ENCODE measurements around the gene GPR137C. TPM values are rescaled to one million over a fixed set of nuclear protein-coding genes. Genes with fewer than 3 reads are reported as not detected.

The GPR137C gene
- polyA plus RNA-seq, 1 donor (not counting 4 experiments of a cell fraction or from before 2014, with no cell fraction given), result 0.05 TPM

GRCh38 chr14:52553002-52553670, 500 bp downstream of the GPR137C start:
- no peak for TF ChIP-seq CTCF (optimal IDR thresholded peaks at IDR 0.05 in 1 of 3, IDR thresholded peaks at IDR 0.05 in 1 of 3, conservative IDR thresholded peaks at IDR 0.05 in 1 of 3; ENCODE audit: extremely low read depth in 1 of 3, insufficient read depth in 2 of 3, low read length in 3 of 3)
- no peak for TF ChIP-seq EZH2 (IDR thresholded peaks at IDR 0.05; ENCODE audit: low read length)
- no peaks in the 10 kb centered on the region for H3K9me3 ChIP-seq (ENCODE audit: control insufficient read depth, low read depth, low read length)
- peak overlapping the region; percentile 91 for H2AFZ ChIP-seq (ENCODE audit: control insufficient read depth, low read length)
- H3K79me2 ChIP-seq (ENCODE audit: control insufficient read depth, insufficient read depth, low read length), result no peaks in the 10 kb centered on the region
- H3K4me2 ChIP-seq (ENCODE audit: control insufficient read depth, extremely low read depth, insufficient read depth, low read depth, low read length), result peak overlapping the region; percentile 83
- H3K4me1 ChIP-seq (ENCODE audit: control insufficient read depth, extremely low read depth, insufficient read depth, low read length), result peaks cover 12% of the 10 kb centered on the region
- dilution Hi-C loops (cut with MboI; ENCODE audit: extremely low pct_ligation_motif_present, low sequenced_read_pairs), result no loop called here
- FAIRE-seq, result no peak
- no peaks in the 10 kb centered on the region for H3K36me3 ChIP-seq (ENCODE audit: control insufficient read depth in 2 of 2, extremely low read depth in 1 of 2, insufficient read depth in 2 of 2, low read length in 2 of 2)
- no peaks in the 10 kb centered on the region for H4K20me1 ChIP-seq (ENCODE audit: control insufficient read depth, extremely low read depth, insufficient read depth, low read length)
- H3K27ac ChIP-seq (ENCODE audit: control insufficient read depth, insufficient read depth, low read length), result no peak overlapping the region
- H3K9ac ChIP-seq (ENCODE audit: control insufficient read depth, extremely low read depth, insufficient read depth, low read length), result peak overlapping the region; percentile 38
- H3K9me1 ChIP-seq (ENCODE audit: control insufficient read depth, extremely low read depth, insufficient read depth, low read length), result no peaks in the 10 kb centered on the region
- no peak for DNase-seq (ENCODE audit: low read depth, low spot score)
- H3K27me3 ChIP-seq (ENCODE audit: control insufficient read depth, extremely low read depth, insufficient read depth, low read length), result no peaks in the 10 kb centered on the region
- H3K4me3 ChIP-seq (ENCODE audit: control insufficient read depth in 2 of 3, extremely low read depth in 1 of 3, insufficient read depth in 2 of 3, low read depth in 1 of 3, low read length in 3 of 3), result peak overlapping the region; percentile 63 to 78 (median 65)

GRCh38 chr14:52553671-52554575, 1.3 kb downstream of the GPR137C start:
- Histone ChIP-seq H4K20me1 (ENCODE audit: control insufficient read depth, extremely low read depth, insufficient read depth, low read length) (no peaks in the 10 kb centered on the region), H2AFZ (ENCODE audit: control insufficient read depth, low read length) (peak overlapping the region; percentile 91), H3K4me3 (ENCODE audit: control insufficient read depth in 2 of 3, extremely low read depth in 1 of 3, insufficient read depth in 2 of 3, low read depth in 1 of 3, low read length in 3 of 3) (peak overlapping the region; percentile 63 to 78 (median 65)), H3K27ac (ENCODE audit: control insufficient read depth, insufficient read depth, low read length) (no peak overlapping the region), H3K4me2 (ENCODE audit: control insufficient read depth, extremely low read depth, insufficient read depth, low read depth, low read length) (peak overlapping the region; percentile 83), H3K36me3 (ENCODE audit: control insufficient read depth in 2 of 2, extremely low read depth in 1 of 2, insufficient read depth in 2 of 2, low read length in 2 of 2) (no peaks in the 10 kb centered on the region), H3K27me3 (ENCODE audit: control insufficient read depth, extremely low read depth, insufficient read depth, low read length) (no peaks in the 10 kb centered on the region), H3K79me2 (ENCODE audit: control insufficient read depth, insufficient read depth, low read length) (no peaks in the 10 kb centered on the region), H3K4me1 (ENCODE audit: control insufficient read depth, extremely low read depth, insufficient read depth, low read length) (peaks cover 12% of the 10 kb centered on the region), H3K9me1 (ENCODE audit: control insufficient read depth, extremely low read depth, insufficient read depth, low read length) (no peaks in the 10 kb centered on the region), H3K9ac (ENCODE audit: control insufficient read depth, extremely low read depth, insufficient read depth, low read length) (peak overlapping the region; percentile 38), H3K9me3 (ENCODE audit: control insufficient read depth, low read depth, low read length) (no peaks in the 10 kb centered on the region)
- dilution Hi-C loops (cut with MboI; ENCODE audit: extremely low pct_ligation_motif_present, low sequenced_read_pairs), result no loop called here
- FAIRE-seq (peak; percentile 83), DNase-seq (ENCODE audit: low read depth, low spot score) (peak; percentile 13)
- TF ChIP-seq CTCF (optimal IDR thresholded peaks at IDR 0.05 in 1 of 3, IDR thresholded peaks at IDR 0.05 in 1 of 3, conservative IDR thresholded peaks at IDR 0.05 in 1 of 3; ENCODE audit: extremely low read depth in 1 of 3, insufficient read depth in 2 of 3, low read length in 3 of 3) (no peak), EZH2 (IDR thresholded peaks at IDR 0.05; ENCODE audit: low read length) (no peak)

Measured in keratinocyte (primary cell).